HCEC 1CT (cell line): ENCODE data around the gene NEGR1.
A peak's percentile ranks its signal among the peaks of the same experiment; 100 is the strongest.

Experiments used
- DNase-seq: peaks from one replicate; pipeline ENCODE4 v3.0.0-alpha.2; 2017

The NEGR1 gene

DNA sequence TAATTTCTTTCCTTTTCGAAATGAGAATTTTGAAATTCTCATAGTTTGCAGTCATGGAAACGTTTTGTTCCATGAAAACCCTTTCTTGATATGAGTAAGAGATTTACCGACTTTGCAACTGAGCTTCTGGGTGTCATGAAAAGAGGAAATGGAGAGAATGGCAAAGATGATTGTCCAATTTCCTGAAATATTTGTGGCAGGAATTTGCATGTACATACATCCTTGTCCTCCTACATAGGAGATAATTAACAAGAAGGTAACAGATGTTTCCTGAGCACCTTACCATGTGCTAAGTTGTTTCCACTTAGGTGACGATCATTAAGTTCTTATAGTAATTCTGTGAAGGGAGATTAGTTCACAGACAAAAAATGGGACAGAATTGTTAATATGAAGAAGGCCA is 170.7 kb downstream of the NEGR1 start:
- DNase-seq = no peak

DNA sequence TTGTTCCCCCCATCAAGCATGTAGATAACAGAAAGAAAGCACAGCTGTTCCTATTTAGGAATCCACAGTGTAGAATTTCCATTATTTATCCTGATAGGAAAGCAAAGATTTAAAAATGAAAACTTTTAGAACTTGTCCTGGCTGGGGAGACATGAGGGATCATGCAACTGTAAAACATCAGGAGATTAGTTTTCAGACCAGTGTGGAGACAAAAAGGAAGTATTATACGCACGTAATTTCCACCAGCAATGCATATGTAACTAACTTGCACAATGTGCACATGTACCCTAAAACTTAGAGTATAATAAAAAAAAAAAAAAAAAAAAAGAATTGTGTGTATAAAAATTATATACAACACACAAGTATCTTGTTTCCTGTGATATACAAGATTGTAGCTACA is 172.4 kb downstream of the NEGR1 start:
- DNase-seq = no peak

DNA sequence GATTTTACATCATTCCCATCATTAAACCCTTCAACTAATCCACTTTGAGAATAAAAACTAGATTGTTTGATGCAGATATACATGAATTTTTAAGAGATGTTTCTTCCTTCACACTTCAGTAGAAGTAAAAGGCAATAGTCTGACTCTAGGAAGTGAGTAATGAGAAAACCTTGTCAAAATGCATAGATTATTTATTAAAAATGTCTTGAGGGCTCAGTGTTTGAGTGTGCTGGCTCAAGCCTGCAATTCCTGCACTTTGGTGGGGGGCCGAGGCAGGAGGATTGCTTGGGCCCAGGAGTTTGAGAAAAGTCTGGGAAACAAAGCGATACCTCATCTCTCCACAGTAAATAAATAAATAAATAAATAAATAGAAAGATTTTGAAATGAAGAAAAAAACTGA is 177.1 kb downstream of the NEGR1 start:
- peak; percentile 4 for DNase-seq

DNA sequence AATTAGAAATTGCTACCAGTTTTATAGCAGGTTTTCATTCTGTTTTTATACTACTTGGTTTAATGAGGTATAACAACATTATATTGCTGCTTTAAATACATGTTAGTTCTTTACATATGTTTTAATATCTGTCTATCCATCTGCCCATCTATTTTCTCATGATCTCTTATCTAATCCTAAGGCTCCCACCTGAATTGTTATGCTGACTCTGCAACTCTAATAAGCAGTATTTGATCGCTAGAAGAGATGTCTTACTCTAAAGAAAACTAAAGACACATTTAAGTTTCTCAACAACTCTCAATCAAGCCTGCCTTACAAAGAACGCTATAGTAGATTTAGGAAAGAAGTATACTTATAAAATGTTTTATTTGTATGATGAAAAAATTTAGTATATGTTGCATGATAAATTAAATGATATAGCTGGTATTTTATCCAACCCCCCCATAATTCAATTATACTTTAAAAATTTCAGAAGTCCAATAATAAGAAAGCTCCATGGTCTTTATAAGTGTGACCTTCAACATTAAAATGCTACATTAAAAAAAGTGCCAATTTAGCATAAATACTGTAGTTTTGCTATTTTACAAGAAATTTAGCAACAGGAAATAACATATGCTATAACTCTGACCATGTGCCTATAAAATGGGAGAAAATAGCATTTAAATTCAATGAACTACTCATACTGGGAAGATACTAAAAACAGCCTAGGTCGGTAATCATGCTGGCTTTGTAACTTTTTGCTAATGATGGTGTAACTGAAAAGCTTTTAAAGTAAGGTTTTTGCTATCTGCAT is 180.3 kb downstream of the NEGR1 start:
- DNase-seq = no peak

GRCh38 chr1:72100771-72101170 is 181.6 kb downstream of the NEGR1 start:
- DNase-seq = no peak

DNA sequence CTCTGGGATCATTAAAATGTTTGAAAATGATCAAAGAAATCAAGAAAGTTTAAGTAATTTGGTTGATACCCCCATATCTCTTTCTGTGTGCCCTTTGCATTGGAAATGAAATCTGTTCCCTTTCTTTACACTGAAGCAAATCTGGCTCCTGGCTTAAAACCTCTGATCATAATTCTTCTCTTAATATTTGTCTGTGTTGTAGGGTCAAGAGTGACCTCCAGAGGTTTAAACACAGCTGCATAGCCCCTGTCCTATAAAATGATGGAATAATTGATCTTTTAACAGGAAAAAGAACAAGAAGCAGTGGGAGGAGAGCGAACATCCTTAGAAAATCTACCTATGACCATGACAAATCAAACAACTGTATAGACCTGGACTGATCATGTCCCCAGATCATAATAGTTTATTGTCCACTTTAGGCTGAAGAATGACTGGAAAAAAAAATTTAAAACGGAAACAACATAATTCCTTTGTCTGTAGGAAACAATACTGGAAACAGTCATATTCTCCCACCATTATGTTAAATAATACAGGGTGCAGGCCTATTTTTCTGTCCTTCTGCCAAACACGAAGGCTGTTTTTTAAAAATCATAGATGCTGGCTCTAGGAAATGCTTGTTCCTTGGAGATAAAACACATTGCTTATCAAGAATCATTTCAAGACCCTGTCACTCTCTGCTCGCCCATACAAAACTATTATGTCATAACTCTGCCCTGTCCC is 184.3 kb downstream of the NEGR1 start:
- DNase-seq = no peak

DNA sequence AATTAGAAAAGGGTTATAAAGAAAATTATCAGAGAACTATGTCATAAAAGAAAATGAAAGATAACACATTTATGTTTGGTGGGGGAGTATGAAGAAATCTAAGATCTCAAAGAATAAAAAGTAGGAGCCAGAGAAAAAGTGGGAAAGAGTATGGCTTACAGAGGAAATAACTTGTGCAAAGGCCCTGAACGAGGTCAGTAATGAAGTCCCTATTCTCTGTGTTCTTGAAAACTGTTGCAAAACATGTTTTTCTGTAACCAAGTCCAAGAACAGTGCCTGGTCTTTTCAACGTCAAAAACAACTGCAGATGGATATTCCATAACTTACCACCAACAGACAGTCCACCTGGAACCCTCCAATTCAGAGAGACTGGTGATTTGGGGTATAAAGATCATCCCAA is 188.1 kb downstream of the NEGR1 start:
- DNase-seq = no peak

- DNase-seq = no peak
Measured at GRCh38 chr1:72086394-72086793, 195.9 kb downstream of the NEGR1 start.

DNA sequence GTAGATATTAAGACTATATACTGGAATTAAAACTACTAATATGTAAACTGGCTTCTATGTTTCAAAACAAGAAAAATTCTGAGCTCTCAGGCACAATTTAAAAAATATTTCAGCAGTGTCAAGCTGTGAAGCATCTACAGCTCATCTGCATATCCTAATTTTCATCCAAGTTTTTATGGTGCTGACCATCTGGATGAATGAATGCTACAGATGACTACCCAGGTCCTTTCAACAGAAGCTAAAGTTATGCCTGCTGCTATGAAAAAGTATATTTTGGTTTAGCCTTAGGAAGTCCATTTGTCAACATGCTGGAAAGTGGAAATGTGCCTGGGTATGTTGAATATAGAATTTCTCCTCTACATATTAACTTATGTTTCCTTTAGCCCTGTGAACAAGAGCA is 206.9 kb downstream of the NEGR1 start:
- DNase-seq = no peak

- no peak for DNase-seq
Measured at GRCh38 chr1:72066431-72066830, 215.9 kb downstream of the NEGR1 start.

DNA sequence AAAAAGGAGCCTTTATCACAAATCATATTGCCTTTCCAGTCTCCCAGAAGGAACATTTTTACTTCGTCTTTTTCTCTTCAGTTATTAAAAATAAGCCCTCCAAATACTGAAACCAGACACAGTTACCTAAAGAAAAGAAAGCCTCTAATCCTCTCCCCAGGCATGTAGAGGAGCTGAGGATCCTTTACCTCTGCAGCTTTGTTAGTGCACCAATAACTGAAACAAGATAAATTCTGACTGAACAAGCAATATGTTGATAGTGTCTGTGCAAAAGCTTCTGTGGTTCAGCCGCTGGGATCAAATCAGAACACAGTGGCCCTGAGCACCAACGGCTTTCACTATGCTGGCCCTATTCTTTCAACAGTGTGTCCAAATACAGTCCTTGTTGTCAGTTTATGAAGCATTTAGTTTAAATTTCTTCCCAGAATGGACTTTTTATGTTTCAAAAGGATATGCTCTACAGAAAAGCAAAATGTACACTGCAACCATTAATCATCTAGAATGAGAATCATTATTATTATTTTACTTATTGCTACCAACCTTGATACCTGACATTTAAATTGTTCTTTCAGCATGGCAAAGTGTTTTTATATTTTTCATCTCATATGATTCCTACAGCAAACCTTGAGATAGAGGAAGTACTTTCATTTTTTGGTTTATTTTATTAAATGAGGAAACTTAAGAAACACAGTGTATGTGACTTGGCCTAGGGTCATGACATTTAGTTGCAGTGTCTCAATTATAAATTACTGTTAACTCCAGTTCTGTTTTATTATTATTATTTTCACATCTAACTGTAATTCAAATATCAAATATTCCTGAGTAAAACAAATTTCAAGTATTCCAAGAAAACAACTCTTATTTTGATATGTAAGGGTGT is 217.9 kb downstream of the NEGR1 start:
- DNase-seq = no peak

DNA sequence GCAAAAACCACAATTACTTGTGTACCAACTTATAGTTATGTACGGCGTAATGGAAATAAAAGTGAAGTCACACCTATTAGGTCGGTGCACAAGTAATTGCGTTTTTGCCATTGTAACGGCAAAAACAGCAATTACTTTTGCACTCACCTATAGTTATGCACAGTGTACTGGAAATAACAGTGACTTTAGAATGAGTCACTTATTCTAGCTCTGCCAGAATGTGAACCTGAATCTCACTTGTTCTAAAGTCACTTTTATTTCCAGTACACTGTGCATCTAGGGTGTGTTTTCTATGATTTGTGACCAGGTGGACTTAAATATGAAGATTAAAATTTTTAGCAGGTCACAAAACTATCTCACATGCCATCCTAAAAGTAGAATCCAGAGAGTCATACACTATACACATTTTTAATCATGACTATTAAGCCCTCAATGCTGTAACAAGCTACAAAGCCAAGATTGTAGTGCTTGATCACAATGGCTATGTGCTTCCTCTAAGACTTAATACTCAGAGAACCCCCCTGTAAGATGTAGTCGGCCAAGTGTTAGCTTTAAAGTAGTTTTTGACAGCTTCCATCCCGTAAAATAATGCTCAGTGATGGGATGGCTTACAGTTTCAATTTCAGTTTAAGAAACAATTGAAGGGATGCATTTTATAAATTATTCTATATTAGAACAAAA is 218.8 kb downstream of the NEGR1 start:
- peak; percentile 6 for DNase-seq

GRCh38 chr1:72062584-72062983 is 219.8 kb downstream of the NEGR1 start:
- DNase-seq = peak; percentile 7

- DNase-seq = no peak
Measured at GRCh38 chr1:72060466-72061245, 221.7 kb downstream of the NEGR1 start.

- DNase-seq = no peak
Measured at GRCh38 chr1:72056516-72056915, 225.8 kb downstream of the NEGR1 start.

GRCh38 chr1:72051538-72051937 is 230.8 kb downstream of the NEGR1 start:
- peak; percentile 3 for DNase-seq

GRCh38 chr1:72050551-72050950 is 231.8 kb downstream of the NEGR1 start:
- DNase-seq = no peak

- DNase-seq = peak; percentile 43
Measured at GRCh38 chr1:72037745-72038343, 244.5 kb downstream of the NEGR1 start.

DNA sequence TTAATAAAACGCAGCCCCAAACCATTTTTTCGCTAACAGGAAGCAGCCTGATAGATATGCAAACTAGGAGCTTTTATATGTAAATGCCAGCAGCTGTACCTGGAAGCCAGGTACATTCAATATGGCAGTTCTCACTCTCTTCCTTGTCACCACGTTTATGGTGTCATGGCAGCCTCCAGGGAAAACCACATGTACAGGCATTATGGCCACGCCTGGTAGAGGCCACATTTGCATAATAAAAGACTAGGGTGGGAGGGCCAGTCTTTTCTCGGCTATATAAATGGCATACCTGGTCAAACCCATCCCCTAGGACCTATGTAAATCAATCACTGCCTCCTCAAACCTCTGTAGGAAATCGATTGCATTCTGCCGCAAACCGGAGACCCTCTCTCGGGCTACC is 247.5 kb downstream of the NEGR1 start:
- no peak for DNase-seq

GRCh38 chr1:72023063-72023930 is 259.0 kb downstream of the NEGR1 start:
- no peak for DNase-seq

- no peak for DNase-seq
Measured at GRCh38 chr1:72018562-72018961, 263.8 kb downstream of the NEGR1 start.
